SH-SY5Y (cell line): ENCODE measurements around the gene GGA1.

Experiments
- GATA2 ChIP-seq: IDR thresholded peaks from 2 replicates; pipeline ENCODE4 v1.6.1; 2011; ENCODE audit warnings: mild to moderate bottlenecking, low read depth, low read length
- GATA3 ChIP-seq: IDR thresholded peaks from 2 replicates; pipeline ENCODE4 v1.6.1; 2011; ENCODE audit warnings: low read depth, mild to moderate bottlenecking, low read length, moderate library complexity

GRCh38 chr22:37633089-37633624, 24.5 kb downstream of the GGA1 start:
- TF ChIP-seq GATA3 = no peak
- TF ChIP-seq GATA2 = no peak
